ENCODE results near the gene NAV3. TPM values are rescaled to one million over a fixed set of nuclear protein-coding genes. Genes with fewer than 3 reads are reported as not detected.
"Not testable (repeated sequence)": the region's sequence is repeated elsewhere in the genome, so short reads cannot be mapped to it uniquely, and the experiment has no call there.

The NAV3 gene
- total RNA-seq, 1 experiment from 2014 or later: 9.6 TPM

DNA sequence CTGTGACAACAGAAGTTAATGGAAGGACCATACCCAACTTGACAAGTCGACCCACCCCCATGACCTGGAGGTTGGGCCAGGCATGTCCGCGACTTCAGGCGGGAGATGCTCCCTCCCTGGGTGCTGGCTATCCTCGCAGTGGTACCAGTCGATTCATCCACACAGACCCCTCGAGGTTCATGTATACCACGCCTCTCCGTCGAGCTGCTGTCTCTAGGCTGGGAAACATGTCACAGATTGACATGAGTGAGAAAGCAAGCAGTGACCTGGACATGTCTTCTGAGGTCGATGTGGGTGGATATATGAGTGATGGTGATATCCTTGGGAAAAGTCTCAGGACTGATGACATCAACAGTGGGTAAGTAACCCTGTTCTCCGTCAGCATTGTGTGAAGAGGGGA, 220.1 kb downstream of the NAV3 start:
- DNase-seq (ENCODE audit: low spot score): no peak

- no peak for DNase-seq (ENCODE audit: low spot score)
These were observed 224.9 kb downstream of the NAV3 start for GRCh38 chr12:78055545-78055944.

- DNase-seq (ENCODE audit: low spot score): no peak
These were observed 226.4 kb downstream of the NAV3 start for GRCh38 chr12:78057075-78057474.

DNA sequence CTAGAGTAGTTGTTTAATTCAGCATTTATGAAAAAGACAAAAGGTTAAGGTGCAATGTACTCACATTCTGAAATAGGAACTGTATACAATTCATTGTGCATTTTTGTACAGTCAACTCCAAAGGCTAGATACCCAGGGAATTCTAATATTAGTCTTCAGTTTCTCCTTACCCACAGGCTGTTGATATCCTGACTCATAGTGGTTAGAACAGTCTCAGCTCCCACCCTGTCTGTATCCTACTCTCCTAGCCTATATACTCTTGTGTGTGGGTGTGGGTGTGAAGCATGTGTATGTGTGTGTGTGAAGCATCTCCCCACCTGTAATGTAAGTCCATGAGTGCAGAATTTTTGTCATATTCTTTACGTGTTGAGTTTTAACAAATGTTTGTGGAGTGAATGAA, 229.5 kb downstream of the NAV3 start:
- no peak for DNase-seq (ENCODE audit: low spot score)

GRCh38 chr12:78062786-78063185, 232.1 kb downstream of the NAV3 start:
- peak; percentile 48 for DNase-seq (ENCODE audit: low spot score)

DNA sequence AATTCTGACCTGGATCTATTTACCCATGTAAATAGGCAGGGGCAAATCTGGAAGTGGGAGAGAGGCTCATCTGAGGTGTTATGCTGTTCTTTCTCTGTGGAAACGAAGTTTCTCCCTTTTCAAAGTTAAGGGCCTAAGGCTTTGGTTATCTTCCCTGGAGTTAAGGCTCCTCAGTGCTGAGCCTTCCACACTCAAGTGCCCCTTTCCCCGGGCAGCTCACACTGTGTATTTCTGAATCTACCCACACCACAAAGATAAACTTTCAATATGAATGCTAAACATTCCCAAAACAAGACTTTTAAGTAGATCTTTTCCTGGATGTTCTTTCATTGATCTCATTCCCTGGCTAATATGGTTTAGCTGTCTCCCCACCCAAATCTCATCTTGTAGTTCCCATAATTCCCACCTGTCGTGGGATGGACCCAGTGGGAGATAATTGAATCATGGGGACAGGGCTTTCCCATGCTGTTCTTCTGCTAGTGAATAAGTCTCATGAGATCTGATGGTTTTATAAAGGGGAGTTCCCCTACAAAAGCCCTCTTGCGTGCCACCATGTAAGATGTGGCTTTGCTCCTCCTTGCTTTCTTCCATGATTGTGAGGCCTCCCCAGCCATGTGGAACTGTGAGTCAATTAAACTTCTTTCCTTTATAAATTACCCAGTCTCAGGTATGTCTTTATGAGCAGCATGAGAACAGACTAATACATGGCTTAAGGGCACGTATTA, 251.1 kb downstream of the NAV3 start:
- no peak for DNase-seq (ENCODE audit: low spot score)

- no peak for DNase-seq (ENCODE audit: low spot score)
These were observed 255.0 kb downstream of the NAV3 start for GRCh38 chr12:78085542-78086182.

DNA sequence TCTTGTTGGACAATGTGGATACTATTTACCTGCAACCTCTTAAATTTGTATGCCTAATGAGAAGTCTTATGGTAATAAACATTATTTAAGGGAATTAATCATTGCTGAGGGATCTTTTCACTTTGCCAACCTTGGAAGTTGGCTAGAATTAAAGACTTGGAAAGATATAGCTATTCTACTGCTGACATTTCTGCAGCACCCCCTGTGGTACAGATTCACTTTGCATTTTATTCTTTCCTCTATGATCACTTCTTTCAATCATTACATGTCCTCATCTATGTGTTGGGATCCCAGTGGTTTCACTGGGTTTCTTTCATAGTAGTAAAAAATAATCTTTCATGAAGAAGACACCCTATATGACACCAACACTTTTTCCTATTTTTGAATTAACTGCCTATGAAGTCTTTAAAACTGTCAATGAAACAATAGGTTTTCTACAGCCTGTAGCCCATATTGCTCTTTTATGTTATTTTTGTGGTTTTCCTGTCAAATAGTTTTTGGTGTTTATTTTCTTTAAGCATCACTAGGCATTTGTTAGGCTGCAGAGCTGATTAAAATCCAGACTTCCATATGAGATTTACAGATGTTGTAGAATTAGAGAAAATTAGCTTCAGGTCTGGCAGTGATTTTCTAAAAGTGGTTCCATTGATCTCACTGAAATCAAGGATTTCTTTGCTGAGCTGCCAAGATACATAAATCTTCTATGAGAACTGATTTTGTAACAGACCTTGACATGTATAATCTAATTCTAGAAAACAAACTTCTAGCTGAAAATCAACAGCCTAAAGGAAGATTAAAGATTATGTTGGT, 256.1 kb downstream of the NAV3 start:
- DNase-seq (ENCODE audit: low spot score): no peak

GRCh38 chr12:78087363-78087675, 256.6 kb downstream of the NAV3 start:
- DNase-seq (ENCODE audit: low spot score): no peak

- DNase-seq (ENCODE audit: low spot score): peak; percentile 27
These were observed 257.7 kb downstream of the NAV3 start for GRCh38 chr12:78088391-78088832.

GRCh38 chr12:78090266-78090665, 259.6 kb downstream of the NAV3 start:
- no peak for DNase-seq (ENCODE audit: low spot score)

GRCh38 chr12:78095623-78096022, 264.9 kb downstream of the NAV3 start:
- DNase-seq (ENCODE audit: low spot score): no peak

- no peak for DNase-seq (ENCODE audit: low spot score)
These were observed 266.4 kb downstream of the NAV3 start for GRCh38 chr12:78096909-78097597.

GRCh38 chr12:78099806-78100205, 269.1 kb downstream of the NAV3 start:
- DNase-seq (ENCODE audit: low spot score): no peak

- DNase-seq (ENCODE audit: low spot score): no peak
These were observed 270.6 kb downstream of the NAV3 start for GRCh38 chr12:78101113-78101876.

GRCh38 chr12:78101946-78102635, 271.4 kb downstream of the NAV3 start:
- DNase-seq (ENCODE audit: low spot score): peak; percentile 21

DNA sequence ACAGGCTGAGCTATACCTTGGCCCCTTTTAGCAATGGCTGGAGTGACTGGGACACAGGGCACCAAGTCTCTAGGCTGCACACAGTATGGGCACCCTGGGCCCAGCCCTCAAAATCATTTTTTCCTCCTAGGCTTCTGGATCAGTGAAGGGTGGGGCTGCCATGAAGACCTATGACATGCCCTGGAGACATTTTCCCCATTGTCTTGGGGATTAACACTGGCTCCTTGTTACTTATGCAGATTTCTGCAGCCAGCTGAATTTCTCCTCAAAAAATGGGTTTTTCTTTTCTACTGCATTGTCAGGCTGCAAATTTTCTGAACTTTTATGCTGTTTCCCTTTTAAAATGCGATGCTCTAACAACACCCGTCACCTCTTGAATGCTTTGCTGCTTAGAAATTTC, 272.1 kb downstream of the NAV3 start:
- DNase-seq (ENCODE audit: low spot score): not testable (repeated sequence)

- DNase-seq (ENCODE audit: low spot score): no peak
These were observed 285.2 kb downstream of the NAV3 start for GRCh38 chr12:78115889-78116288.

DNA sequence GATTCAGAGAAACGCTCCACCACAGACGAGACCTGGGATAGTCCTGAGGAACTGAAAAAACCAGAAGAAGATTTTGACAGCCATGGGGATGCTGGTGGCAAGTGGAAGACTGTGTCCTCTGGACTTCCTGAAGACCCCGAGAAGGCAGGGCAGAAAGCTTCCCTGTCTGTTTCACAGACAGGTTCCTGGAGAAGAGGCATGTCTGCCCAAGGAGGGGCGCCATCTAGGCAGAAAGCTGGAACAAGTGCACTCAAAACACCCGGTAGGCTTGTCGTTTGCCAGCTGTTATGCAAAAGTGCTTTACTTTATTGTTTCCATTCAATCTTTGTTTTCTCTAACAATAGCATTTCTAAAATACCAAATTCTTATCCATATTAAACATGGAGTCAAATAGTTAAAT, 287.3 kb downstream of the NAV3 start:
- DNase-seq (ENCODE audit: low spot score): no peak

DNA sequence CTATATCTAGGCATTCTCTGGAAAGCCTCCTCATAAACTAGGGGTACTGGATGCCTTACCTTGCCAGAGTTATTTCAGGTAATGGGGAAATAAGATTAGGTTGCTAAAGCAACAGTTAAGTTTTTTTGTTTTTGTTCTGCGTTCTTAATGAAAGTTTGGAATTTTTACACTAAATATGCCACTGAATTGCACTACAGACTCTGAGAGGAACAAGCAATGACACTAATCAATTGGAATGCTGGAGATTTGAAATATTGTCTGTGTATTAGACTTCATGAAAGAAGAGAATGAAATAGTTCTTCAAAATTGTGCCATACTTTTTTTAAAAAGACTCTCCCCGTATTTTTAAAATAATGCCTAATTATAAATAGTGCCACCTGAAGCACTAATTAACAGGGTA, 287.8 kb downstream of the NAV3 start:
- DNase-seq (ENCODE audit: low spot score): no peak
